ENCODE measurements around the gene SLC15A5. TPM values are rescaled to one million over a fixed set of nuclear protein-coding genes. Genes with fewer than 3 reads are reported as not detected.

SLC15A5 gene
- total RNA-seq, 1 experiment from 2014 or later = not detected

- no peaks in the 10 kb centered on the region for H3K9me3 ChIP-seq (replicated peaks)
- DNase-seq (ENCODE audit: low read depth in 1 of 2, low spot score in 2 of 2) = no peak
- H3K36me3 ChIP-seq = no peaks in the 10 kb centered on the region
- no peak overlapping the region for H3K27ac ChIP-seq
- no peak overlapping the region for H3K4me3 ChIP-seq
- no peaks in the 10 kb centered on the region for H3K27me3 ChIP-seq (replicated peaks)
- H3K4me1 ChIP-seq (replicated peaks) = no peaks in the 10 kb centered on the region
These were observed 87.6 kb downstream of the SLC15A5 start for GRCh38 chr12:16189849-16190248.

DNA sequence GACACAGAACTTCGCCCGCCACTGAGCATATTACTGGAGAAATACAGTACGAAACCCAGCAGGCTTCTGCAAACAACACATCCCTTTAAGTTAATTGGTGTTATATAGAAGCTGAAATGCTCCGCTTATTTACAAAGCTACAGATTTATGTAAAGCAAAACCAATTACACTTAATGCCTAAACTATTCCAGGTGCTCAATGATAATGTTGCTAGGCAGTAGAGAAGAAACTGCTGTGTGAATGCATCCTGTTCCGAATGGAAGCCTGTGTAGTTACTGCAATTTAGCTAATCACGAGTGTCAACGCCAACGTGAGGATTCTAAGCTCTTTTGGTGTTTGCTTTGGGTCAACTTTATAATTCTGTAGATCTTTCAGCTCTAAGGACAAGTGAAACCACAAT is 89.8 kb downstream of the SLC15A5 start:
- H3K27ac ChIP-seq = no peak overlapping the region
- H3K9me3 ChIP-seq (replicated peaks) = no peaks in the 10 kb centered on the region

DNA sequence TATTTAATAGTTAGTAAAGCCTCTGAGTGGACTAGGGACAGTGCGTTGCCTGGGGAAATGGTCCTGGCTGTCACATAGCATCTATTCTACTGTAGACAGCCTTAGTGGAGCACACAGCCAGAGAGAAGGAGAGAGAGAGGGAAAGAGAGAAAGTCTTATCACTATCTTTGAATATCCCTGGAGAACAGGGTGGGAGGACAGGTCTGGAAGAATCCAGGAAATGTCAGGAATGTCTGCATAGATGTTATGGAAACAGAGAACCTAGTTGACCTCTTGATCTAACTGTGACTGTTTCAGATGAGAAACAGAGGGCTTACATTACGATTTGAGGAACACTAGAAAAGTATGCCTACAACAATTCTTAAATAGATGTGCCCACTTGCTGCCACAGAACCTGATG is 92.8 kb downstream of the SLC15A5 start:
- H3K36me3 ChIP-seq = no peaks in the 10 kb centered on the region
- no peaks in the 10 kb centered on the region for H3K27me3 ChIP-seq (replicated peaks)
- H3K4me1 ChIP-seq (replicated peaks) = no peaks in the 10 kb centered on the region
- H3K9me3 ChIP-seq (replicated peaks) = no peaks in the 10 kb centered on the region
- H3K4me3 ChIP-seq = no peak overlapping the region
- no peak for DNase-seq (ENCODE audit: low read depth in 1 of 2, low spot score in 2 of 2)
- no peak overlapping the region for H3K27ac ChIP-seq

More for the DNA sequence above, 89.8 kb downstream of the SLC15A5 start:
- DNase-seq (ENCODE audit: low read depth in 1 of 2, low spot score in 2 of 2) = no peak
- H3K36me3 ChIP-seq = no peaks in the 10 kb centered on the region
- H3K4me1 ChIP-seq (replicated peaks) = no peaks in the 10 kb centered on the region
- H3K27me3 ChIP-seq (replicated peaks) = no peaks in the 10 kb centered on the region
- H3K4me3 ChIP-seq = no peak overlapping the region

GRCh38 chr12:16183541-16183940 is 93.9 kb downstream of the SLC15A5 start:
- no peaks in the 10 kb centered on the region for H3K9me3 ChIP-seq (replicated peaks)
- no peak for DNase-seq (ENCODE audit: low read depth in 1 of 2, low spot score in 2 of 2)
- no peaks in the 10 kb centered on the region for H3K4me1 ChIP-seq (replicated peaks)
- H3K36me3 ChIP-seq = no peaks in the 10 kb centered on the region
- H3K27ac ChIP-seq = no peak overlapping the region
- no peaks in the 10 kb centered on the region for H3K27me3 ChIP-seq (replicated peaks)
- H3K4me3 ChIP-seq = no peak overlapping the region

DNA sequence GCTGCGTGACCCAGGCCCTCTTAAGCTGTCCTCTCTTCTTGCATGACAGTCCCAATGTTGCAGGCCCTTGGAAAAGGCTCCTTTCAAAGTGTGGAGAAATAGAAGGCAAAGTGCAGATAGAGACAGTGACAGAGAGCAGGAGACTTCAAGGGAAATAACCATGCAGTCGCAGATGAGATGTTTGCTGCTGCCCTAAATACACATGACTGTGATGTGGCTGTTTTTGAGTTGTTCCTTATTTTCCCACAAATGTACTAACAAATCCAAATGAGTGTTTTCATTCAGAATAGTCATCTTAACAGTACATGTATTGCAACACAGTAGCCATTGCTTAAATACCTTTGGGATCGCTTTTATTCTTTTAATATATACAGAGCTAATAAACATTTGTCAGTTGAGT is 101.6 kb downstream of the SLC15A5 start:
- H3K27ac ChIP-seq = no peak overlapping the region
- no peak overlapping the region for H3K4me3 ChIP-seq
- no peaks in the 10 kb centered on the region for H3K4me1 ChIP-seq (replicated peaks)
- 0 out of 2 replicates have a peak, but pooled peaks cover 2% of the 10 kb centered on the region for H3K27me3 ChIP-seq (replicated peaks)
- no peaks in the 10 kb centered on the region for H3K36me3 ChIP-seq
- DNase-seq (ENCODE audit: low read depth in 1 of 2, low spot score in 2 of 2) = no peak
- no peaks in the 10 kb centered on the region for H3K9me3 ChIP-seq (replicated peaks)

GRCh38 chr12:16174282-16174681 is 103.2 kb downstream of the SLC15A5 start:
- no peaks in the 10 kb centered on the region for H3K36me3 ChIP-seq
- no peaks in the 10 kb centered on the region for H3K9me3 ChIP-seq (replicated peaks)
- no peak overlapping the region for H3K4me3 ChIP-seq
- no peak overlapping the region for H3K27ac ChIP-seq
- 0 out of 2 replicates have a peak, but pooled peaks cover 2% of the 10 kb centered on the region for H3K27me3 ChIP-seq (replicated peaks)
- DNase-seq (ENCODE audit: low read depth in 1 of 2, low spot score in 2 of 2) = no peak
- no peaks in the 10 kb centered on the region for H3K4me1 ChIP-seq (replicated peaks)

DNA sequence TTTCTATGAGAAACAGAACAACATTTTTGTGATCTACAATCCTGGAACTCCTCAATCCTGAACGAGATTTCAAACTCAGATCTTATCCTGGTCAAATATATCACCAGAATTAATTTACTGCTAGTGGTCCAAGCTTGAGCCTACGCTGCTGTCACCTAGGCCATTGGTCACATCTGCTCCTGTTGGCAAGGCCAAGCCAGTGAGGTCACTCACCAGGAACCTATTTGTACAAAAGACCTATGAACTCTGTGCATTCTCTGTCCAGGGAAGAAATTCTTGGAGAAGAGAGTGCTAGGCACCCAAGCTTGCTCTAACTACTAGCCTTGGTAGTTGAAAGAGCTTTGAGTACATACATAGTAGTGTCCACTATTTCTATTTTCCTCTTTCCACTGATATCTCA is 106.1 kb downstream of the SLC15A5 start:
- DNase-seq (ENCODE audit: low read depth in 1 of 2, low spot score in 2 of 2) = no peak
- Histone ChIP-seq H3K36me3 (no peaks in the 10 kb centered on the region), H3K4me3 (no peak overlapping the region), H3K4me1 (replicated peaks) (no peaks in the 10 kb centered on the region), H3K27ac (no peak overlapping the region), H3K9me3 (replicated peaks) (no peaks in the 10 kb centered on the region), H3K27me3 (replicated peaks) (0 out of 2 replicates have a peak, but pooled peaks cover 2% of the 10 kb centered on the region)

GRCh38 chr12:16168078-16168477 is 109.4 kb downstream of the SLC15A5 start:
- Histone ChIP-seq H3K36me3 (no peaks in the 10 kb centered on the region), H3K4me1 (replicated peaks) (no peaks in the 10 kb centered on the region), H3K27me3 (replicated peaks) (no peaks in the 10 kb centered on the region), H3K9me3 (replicated peaks) (no peaks in the 10 kb centered on the region), H3K4me3 (no peak overlapping the region), H3K27ac (no peak overlapping the region)
- no peak for DNase-seq (ENCODE audit: low read depth in 1 of 2, low spot score in 2 of 2)

GRCh38 chr12:16166563-16167470 is 110.7 kb downstream of the SLC15A5 start:
- Histone ChIP-seq H3K4me1 (replicated peaks) (no peaks in the 10 kb centered on the region), H3K36me3 (no peaks in the 10 kb centered on the region), H3K9me3 (replicated peaks) (no peaks in the 10 kb centered on the region), H3K27ac (no peak overlapping the region), H3K4me3 (no peak overlapping the region), H3K27me3 (replicated peaks) (no peaks in the 10 kb centered on the region)
- DNase-seq (ENCODE audit: low read depth in 1 of 2, low spot score in 2 of 2) = no peak

GRCh38 chr12:16165506-16165905 is 112.0 kb downstream of the SLC15A5 start:
- no peak overlapping the region for H3K27ac ChIP-seq
- DNase-seq (ENCODE audit: low read depth in 1 of 2, low spot score in 2 of 2) = no peak
- no peaks in the 10 kb centered on the region for H3K9me3 ChIP-seq (replicated peaks)
- no peaks in the 10 kb centered on the region for H3K4me1 ChIP-seq (replicated peaks)
- H3K4me3 ChIP-seq = no peak overlapping the region
- H3K27me3 ChIP-seq (replicated peaks) = no peaks in the 10 kb centered on the region
- H3K36me3 ChIP-seq = no peaks in the 10 kb centered on the region

- Histone ChIP-seq H3K36me3 (no peaks in the 10 kb centered on the region), H3K4me1 (replicated peaks) (no peaks in the 10 kb centered on the region), H3K27ac (no peak overlapping the region), H3K27me3 (replicated peaks) (no peaks in the 10 kb centered on the region), H3K4me3 (no peak overlapping the region), H3K9me3 (replicated peaks) (no peaks in the 10 kb centered on the region)
- no peak for DNase-seq (ENCODE audit: low read depth in 1 of 2, low spot score in 2 of 2)
These were observed 113.6 kb downstream of the SLC15A5 start for GRCh38 chr12:16163901-16164300.

GRCh38 chr12:16163146-16163545 is 114.3 kb downstream of the SLC15A5 start:
- H3K36me3 ChIP-seq = no peaks in the 10 kb centered on the region
- no peak overlapping the region for H3K27ac ChIP-seq
- no peaks in the 10 kb centered on the region for H3K9me3 ChIP-seq (replicated peaks)

DNA sequence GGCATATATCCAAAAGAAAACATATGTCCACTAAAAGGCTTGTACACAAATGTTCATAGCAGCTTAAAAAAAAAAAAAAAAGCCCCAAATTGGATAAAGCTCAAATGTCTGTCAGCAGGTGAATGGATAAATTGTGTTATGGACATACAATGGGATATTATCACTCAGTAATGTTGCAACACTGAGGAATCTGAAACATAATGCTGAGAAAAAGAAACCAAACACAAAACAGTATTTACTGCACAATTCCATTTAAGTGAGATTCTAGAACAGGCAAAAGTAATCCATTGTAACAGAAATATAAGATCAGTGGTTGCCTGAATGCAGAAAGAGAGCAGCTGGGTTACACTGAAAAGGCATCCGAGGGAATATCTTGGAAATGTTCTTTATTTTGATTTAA is 117.9 kb downstream of the SLC15A5 start:
- Histone ChIP-seq H3K27me3 (replicated peaks) (peaks cover 4% of the 10 kb centered on the region; the same call in 1 of the 2 replicates), H3K4me3 (no peak overlapping the region)

More at GRCh38 chr12:16163146-16163545, 114.3 kb downstream of the SLC15A5 start:
- no peaks in the 10 kb centered on the region for H3K27me3 ChIP-seq (replicated peaks)
- H3K4me1 ChIP-seq (replicated peaks) = no peaks in the 10 kb centered on the region
- no peak for DNase-seq (ENCODE audit: low read depth in 1 of 2, low spot score in 2 of 2)
- H3K4me3 ChIP-seq = no peak overlapping the region

DNA sequence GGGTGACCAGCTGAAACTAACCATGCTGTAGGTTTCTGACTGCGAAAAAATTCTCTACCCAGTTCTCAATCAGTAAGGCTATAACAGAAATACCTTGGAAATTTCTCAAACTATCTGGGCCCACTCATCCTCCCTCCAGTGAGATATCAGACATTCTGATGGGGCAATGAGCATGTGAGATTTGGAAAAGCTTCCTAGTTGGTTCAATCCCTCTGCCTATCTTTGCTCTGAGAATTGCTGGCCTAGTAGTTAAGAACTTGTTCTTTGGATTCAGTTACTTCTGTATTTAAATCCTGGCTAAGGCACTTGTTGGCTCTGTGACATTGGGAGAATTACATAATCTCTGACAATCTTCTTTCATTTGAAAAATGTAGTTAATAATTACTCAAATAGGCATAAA is 119.4 kb downstream of the SLC15A5 start:
- peaks cover 4% of the 10 kb centered on the region; the same call in 1 of the 2 replicates for H3K27me3 ChIP-seq (replicated peaks)
- H3K4me1 ChIP-seq (replicated peaks) = no peaks in the 10 kb centered on the region
- no peaks in the 10 kb centered on the region for H3K9me3 ChIP-seq (replicated peaks)
- no peak overlapping the region for H3K27ac ChIP-seq
- DNase-seq (ENCODE audit: low read depth in 1 of 2, low spot score in 2 of 2) = no peak
- H3K4me3 ChIP-seq = no peak overlapping the region
- H3K36me3 ChIP-seq = no peaks in the 10 kb centered on the region

More for the DNA sequence above, 117.9 kb downstream of the SLC15A5 start:
- Histone ChIP-seq H3K36me3 (no peaks in the 10 kb centered on the region), H3K4me1 (replicated peaks) (no peaks in the 10 kb centered on the region), H3K27ac (no peak overlapping the region), H3K9me3 (replicated peaks) (no peaks in the 10 kb centered on the region)
- DNase-seq (ENCODE audit: low read depth in 1 of 2, low spot score in 2 of 2) = no peak
